ENCODE results near the gene NEO1.

NEO1 gene

GRCh38 chr15:73317651-73318462, 265.6 kb downstream of the NEO1 start:
- DNase-seq, result no peak

- no peak for DNase-seq
Observed at GRCh38 chr15:73318463-73319351, 266.4 kb downstream of the NEO1 start.

GRCh38 chr15:73319460-73320245, 267.4 kb downstream of the NEO1 start:
- DNase-seq, result no peak

- DNase-seq, result no peak
Observed at GRCh38 chr15:73320619-73321180, 268.4 kb downstream of the NEO1 start.

- DNase-seq, result no peak
Observed at GRCh38 chr15:73321496-73322450, 269.5 kb downstream of the NEO1 start.

- DNase-seq, result no peak
Observed at GRCh38 chr15:73322665-73323373, 270.6 kb downstream of the NEO1 start.

- DNase-seq, result no peak
Observed at GRCh38 chr15:73323374-73323955, 271.2 kb downstream of the NEO1 start.

- DNase-seq, result no peak
Observed at GRCh38 chr15:73323956-73324355, 271.7 kb downstream of the NEO1 start.

GRCh38 chr15:73324496-73325170, 272.4 kb downstream of the NEO1 start:
- DNase-seq, result no peak

- DNase-seq, result no peak
Observed at GRCh38 chr15:73325191-73325861, 273.1 kb downstream of the NEO1 start.

- DNase-seq, result no peak
Observed at GRCh38 chr15:73326157-73326556, 273.9 kb downstream of the NEO1 start.

GRCh38 chr15:73328149-73328820, 276.0 kb downstream of the NEO1 start:
- DNase-seq, result no peak

- no peak for DNase-seq
Observed at GRCh38 chr15:73328981-73329380, 276.7 kb downstream of the NEO1 start.

GRCh38 chr15:73329501-73330200, 277.4 kb downstream of the NEO1 start:
- no peak for DNase-seq

- no peak for DNase-seq
Observed at GRCh38 chr15:73330206-73331051, 278.2 kb downstream of the NEO1 start.

- DNase-seq, result no peak
Observed at GRCh38 chr15:73331501-73331900, 279.2 kb downstream of the NEO1 start.
